GM18907 (cell line): ENCODE data around the gene GYPC.

Experiments used
- ATAC-seq: cut with Tn5 transposase; IDR thresholded peaks from one replicate; pipeline ENCODE4 v1.9.1; 2021; ENCODE audit warnings: mild to moderate bottlenecking, moderate library complexity; ENCODE audit not compliant: unreplicated experiment

The GYPC gene

GRCh38 chr2:126723281-126723815 lies 67.4 kb downstream of the GYPC start:
- ATAC-seq: no peak

GRCh38 chr2:126725580-126725979 lies 69.6 kb downstream of the GYPC start:
- ATAC-seq: no peak

GRCh38 chr2:126729896-126730295 lies 73.9 kb downstream of the GYPC start:
- no peak for ATAC-seq

GRCh38 chr2:126730655-126731054 lies 74.7 kb downstream of the GYPC start:
- no peak for ATAC-seq

GRCh38 chr2:126731353-126731752 lies 75.4 kb downstream of the GYPC start:
- ATAC-seq: no peak

GRCh38 chr2:126732682-126733245 lies 76.8 kb downstream of the GYPC start:
- ATAC-seq: no peak

- ATAC-seq: no peak
These were observed 77.8 kb downstream of the GYPC start for GRCh38 chr2:126733795-126734194.

GRCh38 chr2:126736133-126736874 lies 80.3 kb downstream of the GYPC start:
- ATAC-seq: no peak

GRCh38 chr2:126739141-126739540 lies 83.2 kb downstream of the GYPC start:
- ATAC-seq: no peak

- ATAC-seq: no peak
These were observed 88.7 kb downstream of the GYPC start for GRCh38 chr2:126744640-126745039.
